WTC11 (cell line): Measurements from ENCODE around the gene CTNNA3. TPM values are rescaled to one million over a fixed set of nuclear protein-coding genes. Genes with fewer than 3 reads are reported as not detected.

Experiments used
- ATAC-seq: fragments of 200-7000 bp; cut with Tn5 transposase; 2 replicates; pipeline ENCODE4 v1.10.0; 2021; ENCODE audit warnings: mild to moderate bottlenecking, moderate library complexity
- CTCF ChIA-PET: fragments of 300-600 bp; sonication (Branson Sonifier 250); formaldehyde crosslinking; loops from one replicate; lab custom pipeline; 2021; ENCODE audit warnings: antibody characterized with exemption; lab: Charles Lee
- POLR2A ChIA-PET: fragments of 350-600 bp; sonication (Branson Sonifier 250); formaldehyde crosslinking; loops from one replicate; lab custom pipeline; 2021; ENCODE audit warnings: antibody characterized with exemption; lab: Charles Lee
- DNase-seq: peaks from one replicate; pipeline ENCODE4 v3.0.0; 2021; ENCODE audit warnings: low spot score
- H3K27ac Mint-ChIP-seq: 2 replicates; pipeline ENCODE4 v1.8.0; 2021; ENCODE audit warnings: mixed read lengths
- H3K27me3 Mint-ChIP-seq: 2 replicates; pipeline ENCODE4 v1.8.0; 2021; ENCODE audit warnings: low read depth, mild to moderate bottlenecking, moderate library complexity, mixed read lengths
- H3K36me3 Mint-ChIP-seq: 2 replicates; pipeline ENCODE4 v1.8.0; 2021; ENCODE audit warnings: mixed read lengths
- H3K4me1 Mint-ChIP-seq: 2 replicates; pipeline ENCODE4 v1.8.0; 2022; ENCODE audit warnings: mixed read lengths
- H3K4me3 Mint-ChIP-seq: 2 replicates; pipeline ENCODE4 v1.8.0; 2021; ENCODE audit warnings: mild to moderate bottlenecking, moderate library complexity, mixed read lengths
- H3K9me3 Mint-ChIP-seq: 2 replicates; pipeline ENCODE4 v1.8.0; 2021; ENCODE audit warnings: mixed read lengths
- CREB1 ChIP-seq: sonication (generic); formaldehyde crosslinking; IDR thresholded peaks from 2 replicates; pipeline ENCODE4 v1.8.0; 2023; ENCODE audit warnings: mild to moderate bottlenecking, missing genetic modification reagents
- CREM ChIP-seq: sonication (generic); formaldehyde crosslinking; IDR thresholded peaks from 2 replicates; pipeline ENCODE4 v1.8.1; 2022; ENCODE audit warnings: mild to moderate bottlenecking, missing genetic modification reagents, moderate library complexity
- ELF4 ChIP-seq: sonication (generic); formaldehyde crosslinking; IDR thresholded peaks from 2 replicates; pipeline ENCODE4 v1.8.1; 2022; ENCODE audit warnings: low read depth, mild to moderate bottlenecking, moderate library complexity, missing genetic modification reagents
- EMX1 ChIP-seq: fragments of 250-450 bp; sonication (Bioruptor Pico); IDR thresholded peaks from 2 replicates; pipeline ENCODE4 v1.8.0; 2021; ENCODE audit warnings: mild to moderate bottlenecking
- FOXK1 ChIP-seq: sonication (generic); formaldehyde crosslinking; IDR thresholded peaks from 2 replicates; pipeline ENCODE4 v1.8.0; 2022; ENCODE audit warnings: mild to moderate bottlenecking, moderate library complexity, missing genetic modification reagents
- HMGA2 ChIP-seq: fragments of 250-450 bp; sonication (Bioruptor Pico); IDR thresholded peaks from 2 replicates; pipeline ENCODE4 v1.4.0; 2021; ENCODE audit warnings: mild to moderate bottlenecking, moderate library complexity
- JAZF1 ChIP-seq: fragments of 250-450 bp; sonication (Bioruptor Pico); IDR thresholded peaks from 2 replicates; pipeline ENCODE4 v1.9.0; 2021; ENCODE audit warnings: moderate library complexity, mild to moderate bottlenecking, inconsistent platforms
- JUN ChIP-seq: sonication (generic); formaldehyde crosslinking; IDR thresholded peaks from 2 replicates; pipeline ENCODE4 v1.8.0; 2023; ENCODE audit warnings: mild to moderate bottlenecking, missing genetic modification reagents
- MLX ChIP-seq: sonication (generic); formaldehyde crosslinking; IDR thresholded peaks from 2 replicates; pipeline ENCODE4 v1.8.1; 2023; ENCODE audit warnings: mild to moderate bottlenecking, missing genetic modification reagents, moderate library complexity
- NR1H2 ChIP-seq: sonication (generic); formaldehyde crosslinking; IDR thresholded peaks from 2 replicates; pipeline ENCODE4 v1.9.0; 2021; ENCODE audit warnings: mild to moderate bottlenecking, moderate library complexity, missing genetic modification reagents
- NR3C1 ChIP-seq: sonication (generic); formaldehyde crosslinking; conservative IDR thresholded peaks from 2 replicates; pipeline ENCODE4 v1.8.1; 2023; ENCODE audit warnings: low read depth, mild to moderate bottlenecking, missing genetic modification reagents
- PRDM15 ChIP-seq: sonication (generic); formaldehyde crosslinking; IDR thresholded peaks from 2 replicates; pipeline ENCODE4 v1.8.0; 2022; ENCODE audit warnings: missing genetic modification reagents
- SP1 ChIP-seq: sonication (generic); formaldehyde crosslinking; conservative IDR thresholded peaks from 2 replicates; pipeline ENCODE4 v1.8.1; 2022; ENCODE audit warnings: missing genetic modification reagents
- TEAD1 ChIP-seq: sonication (generic); formaldehyde crosslinking; IDR thresholded peaks from 2 replicates; pipeline ENCODE4 v1.8.0; 2022; ENCODE audit warnings: mild to moderate bottlenecking, missing genetic modification reagents
- TEAD4 ChIP-seq: sonication (generic); formaldehyde crosslinking; IDR thresholded peaks from 2 replicates; pipeline ENCODE4 v1.8.0; 2022; ENCODE audit warnings: mild to moderate bottlenecking, missing genetic modification reagents
- TP53 ChIP-seq: sonication (generic); formaldehyde crosslinking; IDR thresholded peaks from 2 replicates; pipeline ENCODE4 v1.8.1; 2023; ENCODE audit warnings: mild to moderate bottlenecking, missing genetic modification reagents
- ZNF232 ChIP-seq: sonication (generic); formaldehyde crosslinking; IDR thresholded peaks from 2 replicates; pipeline ENCODE4 v1.8.0; 2022; ENCODE audit warnings: mild to moderate bottlenecking, missing genetic modification reagents
- ZNF423 ChIP-seq: fragments of 250-450 bp; sonication (Bioruptor Pico); IDR thresholded peaks from 2 replicates; pipeline ENCODE4 v2.1.2; 2022; ENCODE audit warnings: mild to moderate bottlenecking, moderate library complexity
- ZNF512 ChIP-seq: sonication (generic); formaldehyde crosslinking; IDR thresholded peaks from 2 replicates; pipeline ENCODE4 v1.8.1; 2022; ENCODE audit warnings: missing genetic modification reagents, borderline replicate concordance
- total RNA-seq: library from RNA; stranded (reverse); gene quantifications from 3 replicates; pipeline ENCODE4 v1.2.3, GENCODE V29; 2021
- TF ChIP-seq, protein P1 (sequence below): sonication (generic); formaldehyde crosslinking; IDR thresholded peaks from 2 replicates; pipeline ENCODE4 v1.8.0; 2022; ENCODE audit warnings: mild to moderate bottlenecking, missing genetic modification reagents
- TF ChIP-seq, protein P2 (sequence below): fragments of 250-450 bp; sonication (Bioruptor Pico); IDR thresholded peaks from 2 replicates; pipeline ENCODE4 v1.9.0; 2021; ENCODE audit warnings: mild to moderate bottlenecking
- TF ChIP-seq, protein P3 (sequence below): fragments of 250-450 bp; sonication (Bioruptor Pico); IDR thresholded peaks from 2 replicates; pipeline ENCODE4 v1.9.0; 2021; ENCODE audit warnings: mild to moderate bottlenecking, borderline replicate concordance
- TF ChIP-seq, protein P4 (sequence below): sonication (generic); formaldehyde crosslinking; IDR thresholded peaks from 2 replicates; pipeline ENCODE4 v1.8.1; 2022; ENCODE audit warnings: mild to moderate bottlenecking, missing genetic modification reagents, moderate library complexity, borderline replicate concordance

Gene CTNNA3
- total RNA-seq, 1 experiment from 2014 or later = 6.1 TPM

DNA sequence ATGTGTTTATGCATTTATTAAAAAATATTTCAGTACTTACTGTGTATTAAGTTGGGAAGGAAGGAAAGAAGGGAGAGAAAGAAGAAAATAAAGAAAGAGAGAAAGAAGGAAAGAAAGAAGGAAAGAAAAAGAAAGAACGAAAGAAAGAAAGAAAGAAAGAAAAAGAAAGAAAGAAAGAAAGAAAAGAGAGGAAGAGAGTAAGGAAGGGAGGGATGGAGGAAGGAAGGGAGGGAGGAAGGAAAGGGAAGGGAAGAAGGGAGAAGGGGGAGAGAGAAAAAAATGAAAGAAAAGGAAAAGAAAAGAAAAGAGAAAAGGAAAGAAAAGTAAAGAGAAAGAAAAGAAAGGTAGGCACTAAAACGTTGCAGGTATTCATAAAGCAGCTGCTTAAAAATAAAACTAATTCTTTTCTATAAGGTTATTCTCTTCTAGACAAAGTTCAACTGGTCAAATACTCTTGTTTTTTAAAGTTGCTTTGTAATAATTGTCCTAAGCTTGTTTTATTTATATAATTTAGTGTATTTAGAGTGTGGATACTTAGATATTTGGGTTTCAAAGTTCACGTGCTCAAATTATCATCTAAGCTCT, 1473.4 kb downstream of the CTNNA3 start:
- Mint-ChIP-seq H3K9me3 (peaks cover 9% of the 10 kb centered on the region), H3K27ac (no peak overlapping the region), H3K36me3 (peaks cover 4% of the 10 kb centered on the region), H3K4me1 (no peaks in the 10 kb centered on the region), H3K27me3 (no peaks in the 10 kb centered on the region), H3K4me3 (no peak overlapping the region)
- CTCF ChIA-PET = no interaction called here
- ATAC-seq (no peak), DNase-seq (no peak)
- POLR2A ChIA-PET = no interaction called here
- TF ChIP-seq PRDM15 (CRISPR knock-in tag) = no peak
- TF ChIP-seq ZNF232 (CRISPR knock-in tag) = no peak
- no peak for TF ChIP-seq HMGA2 (CRISPR knock-in tag)
- TF ChIP-seq, protein P1, sequence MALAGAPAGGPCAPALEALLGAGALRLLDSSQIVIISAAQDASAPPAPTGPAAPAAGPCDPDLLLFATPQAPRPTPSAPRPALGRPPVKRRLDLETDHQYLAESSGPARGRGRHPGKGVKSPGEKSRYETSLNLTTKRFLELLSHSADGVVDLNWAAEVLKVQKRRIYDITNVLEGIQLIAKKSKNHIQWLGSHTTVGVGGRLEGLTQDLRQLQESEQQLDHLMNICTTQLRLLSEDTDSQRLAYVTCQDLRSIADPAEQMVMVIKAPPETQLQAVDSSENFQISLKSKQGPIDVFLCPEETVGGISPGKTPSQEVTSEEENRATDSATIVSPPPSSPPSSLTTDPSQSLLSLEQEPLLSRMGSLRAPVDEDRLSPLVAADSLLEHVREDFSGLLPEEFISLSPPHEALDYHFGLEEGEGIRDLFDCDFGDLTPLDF = no peak
- no peak for TF ChIP-seq NR1H2 (CRISPR knock-in tag)
- no peak for TF ChIP-seq JUN (CRISPR knock-in tag)

DNA sequence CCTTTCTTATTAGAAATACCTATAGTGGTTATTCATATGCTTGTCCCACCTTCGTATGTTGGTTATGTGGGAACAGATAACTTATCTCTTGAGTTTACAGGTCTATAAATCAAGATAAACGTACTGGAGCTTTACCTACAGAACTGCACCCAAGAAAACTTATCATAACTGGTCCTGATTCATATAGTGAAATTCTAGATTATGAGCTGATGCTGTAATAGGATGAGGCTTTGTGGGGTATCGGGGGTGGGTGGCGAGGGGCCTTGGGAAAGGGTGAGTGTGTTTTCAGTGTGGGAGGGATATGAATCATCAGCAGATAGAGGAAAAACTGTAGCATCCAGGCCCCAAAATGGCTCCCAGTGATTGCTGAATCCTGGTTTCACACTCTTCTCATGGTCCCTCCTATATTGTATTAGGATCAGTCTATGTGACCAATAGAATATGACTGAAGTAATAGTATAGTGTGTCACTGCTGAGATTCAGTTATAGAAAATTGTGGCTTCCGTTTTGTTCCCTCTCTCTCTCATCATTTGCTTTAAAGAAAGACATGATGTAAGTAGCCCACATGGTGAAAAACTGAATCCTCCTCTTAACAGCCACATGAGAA, 1476.9 kb downstream of the CTNNA3 start:
- no peak for TF ChIP-seq TEAD4 (CRISPR knock-in tag)
- TF ChIP-seq ELF4 (CRISPR knock-in tag) = no peak
- TF ChIP-seq, protein P2, sequence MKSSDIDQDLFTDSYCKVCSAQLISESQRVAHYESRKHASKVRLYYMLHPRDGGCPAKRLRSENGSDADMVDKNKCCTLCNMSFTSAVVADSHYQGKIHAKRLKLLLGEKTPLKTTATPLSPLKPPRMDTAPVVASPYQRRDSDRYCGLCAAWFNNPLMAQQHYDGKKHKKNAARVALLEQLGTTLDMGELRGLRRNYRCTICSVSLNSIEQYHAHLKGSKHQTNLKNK (CRISPR knock-in tag) = no peak
- TF ChIP-seq CREM (CRISPR knock-in tag) = no peak
- TF ChIP-seq TP53 = no peak
- no peak for TF ChIP-seq NR3C1 (CRISPR knock-in tag)
- TF ChIP-seq EMX1 (CRISPR knock-in tag) = no peak
- TF ChIP-seq ZNF423 (CRISPR knock-in tag) = no peak
- no peak for TF ChIP-seq FOXK1 (CRISPR knock-in tag)
- TF ChIP-seq, protein P3, sequence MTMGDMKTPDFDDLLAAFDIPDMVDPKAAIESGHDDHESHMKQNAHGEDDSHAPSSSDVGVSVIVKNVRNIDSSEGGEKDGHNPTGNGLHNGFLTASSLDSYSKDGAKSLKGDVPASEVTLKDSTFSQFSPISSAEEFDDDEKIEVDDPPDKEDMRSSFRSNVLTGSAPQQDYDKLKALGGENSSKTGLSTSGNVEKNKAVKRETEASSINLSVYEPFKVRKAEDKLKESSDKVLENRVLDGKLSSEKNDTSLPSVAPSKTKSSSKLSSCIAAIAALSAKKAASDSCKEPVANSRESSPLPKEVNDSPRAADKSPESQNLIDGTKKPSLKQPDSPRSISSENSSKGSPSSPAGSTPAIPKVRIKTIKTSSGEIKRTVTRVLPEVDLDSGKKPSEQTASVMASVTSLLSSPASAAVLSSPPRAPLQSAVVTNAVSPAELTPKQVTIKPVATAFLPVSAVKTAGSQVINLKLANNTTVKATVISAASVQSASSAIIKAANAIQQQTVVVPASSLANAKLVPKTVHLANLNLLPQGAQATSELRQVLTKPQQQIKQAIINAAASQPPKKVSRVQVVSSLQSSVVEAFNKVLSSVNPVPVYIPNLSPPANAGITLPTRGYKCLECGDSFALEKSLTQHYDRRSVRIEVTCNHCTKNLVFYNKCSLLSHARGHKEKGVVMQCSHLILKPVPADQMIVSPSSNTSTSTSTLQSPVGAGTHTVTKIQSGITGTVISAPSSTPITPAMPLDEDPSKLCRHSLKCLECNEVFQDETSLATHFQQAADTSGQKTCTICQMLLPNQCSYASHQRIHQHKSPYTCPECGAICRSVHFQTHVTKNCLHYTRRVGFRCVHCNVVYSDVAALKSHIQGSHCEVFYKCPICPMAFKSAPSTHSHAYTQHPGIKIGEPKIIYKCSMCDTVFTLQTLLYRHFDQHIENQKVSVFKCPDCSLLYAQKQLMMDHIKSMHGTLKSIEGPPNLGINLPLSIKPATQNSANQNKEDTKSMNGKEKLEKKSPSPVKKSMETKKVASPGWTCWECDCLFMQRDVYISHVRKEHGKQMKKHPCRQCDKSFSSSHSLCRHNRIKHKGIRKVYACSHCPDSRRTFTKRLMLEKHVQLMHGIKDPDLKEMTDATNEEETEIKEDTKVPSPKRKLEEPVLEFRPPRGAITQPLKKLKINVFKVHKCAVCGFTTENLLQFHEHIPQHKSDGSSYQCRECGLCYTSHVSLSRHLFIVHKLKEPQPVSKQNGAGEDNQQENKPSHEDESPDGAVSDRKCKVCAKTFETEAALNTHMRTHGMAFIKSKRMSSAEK (CRISPR knock-in tag) = no peak
- TF ChIP-seq, protein P4, sequence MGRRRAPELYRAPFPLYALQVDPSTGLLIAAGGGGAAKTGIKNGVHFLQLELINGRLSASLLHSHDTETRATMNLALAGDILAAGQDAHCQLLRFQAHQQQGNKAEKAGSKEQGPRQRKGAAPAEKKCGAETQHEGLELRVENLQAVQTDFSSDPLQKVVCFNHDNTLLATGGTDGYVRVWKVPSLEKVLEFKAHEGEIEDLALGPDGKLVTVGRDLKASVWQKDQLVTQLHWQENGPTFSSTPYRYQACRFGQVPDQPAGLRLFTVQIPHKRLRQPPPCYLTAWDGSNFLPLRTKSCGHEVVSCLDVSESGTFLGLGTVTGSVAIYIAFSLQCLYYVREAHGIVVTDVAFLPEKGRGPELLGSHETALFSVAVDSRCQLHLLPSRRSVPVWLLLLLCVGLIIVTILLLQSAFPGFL (CRISPR knock-in tag) = no peak
- no peak for TF ChIP-seq ZNF512 (CRISPR knock-in tag)
- TF ChIP-seq JAZF1 (CRISPR knock-in tag) = no peak
- TF ChIP-seq MLX (CRISPR knock-in tag) = no peak
- no peak for TF ChIP-seq TEAD1
- TF ChIP-seq SP1 (CRISPR knock-in tag) = no peak
- TF ChIP-seq NR1H2 (CRISPR knock-in tag) = no peak
- no peak for TF ChIP-seq CREB1 (CRISPR knock-in tag)
- ChIA-PET CTCF (no interaction called here), POLR2A (no interaction called here)
- no peak for DNase-seq
- Mint-ChIP-seq H3K9me3 (peaks cover 5% of the 10 kb centered on the region), H3K36me3 (no peaks in the 10 kb centered on the region), H3K27ac (no peak overlapping the region), H3K4me1 (no peaks in the 10 kb centered on the region), H3K4me3 (no peak overlapping the region), H3K27me3 (no peaks in the 10 kb centered on the region)
- no peak for ATAC-seq
